ENCODE data around the gene NTM. TPM values are rescaled to one million over a fixed set of nuclear protein-coding genes. Genes with fewer than 3 reads are reported as not detected.
A peak's percentile ranks its signal among the peaks of the same experiment; 100 is the strongest.

Gene NTM
- polyA plus RNA-seq, 1 donor from 2014 or later = not detected

DNA sequence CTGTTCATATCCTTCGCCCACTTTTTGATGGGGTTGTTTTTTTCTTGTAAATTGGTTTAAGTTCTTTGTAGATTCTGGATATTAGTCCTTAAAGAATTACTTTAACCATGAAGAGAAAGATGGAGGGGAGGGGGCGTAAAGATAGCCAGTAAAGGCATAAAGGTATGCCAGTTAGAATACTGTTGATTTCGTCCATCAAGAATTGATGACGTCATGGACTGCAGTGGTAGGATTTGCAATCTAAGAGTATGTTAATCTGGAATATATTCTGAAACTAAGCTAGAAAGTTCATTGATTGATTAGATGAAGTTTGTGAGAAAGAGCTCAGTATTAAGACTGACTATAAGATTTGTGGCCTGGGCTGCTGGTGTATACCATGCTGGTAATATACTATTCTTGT, 856.1 kb downstream of the NTM start:
- Mint-ChIP-seq H3K4me1 (no peaks in the 10 kb centered on the region), H3K4me3 (no peak overlapping the region), H3K27ac (no peak overlapping the region), H3K36me3 (no peaks in the 10 kb centered on the region), H3K27me3 (no peaks in the 10 kb centered on the region), H3K9me3 (peaks cover 6 to 9% (median 8%) of the 10 kb centered on the region in 3 donors)

GRCh38 chr11:132228746-132229325, 858.4 kb downstream of the NTM start:
- Mint-ChIP-seq H3K27me3 (no peaks in the 10 kb centered on the region), H3K4me3 (no peak overlapping the region), H3K4me1 (no peaks in the 10 kb centered on the region), H3K9me3 (peaks cover under 1 to 14% (median 4%) of the 10 kb centered on the region in 3 donors), H3K36me3 (no peaks in the 10 kb centered on the region), H3K27ac (no peak overlapping the region)

DNA sequence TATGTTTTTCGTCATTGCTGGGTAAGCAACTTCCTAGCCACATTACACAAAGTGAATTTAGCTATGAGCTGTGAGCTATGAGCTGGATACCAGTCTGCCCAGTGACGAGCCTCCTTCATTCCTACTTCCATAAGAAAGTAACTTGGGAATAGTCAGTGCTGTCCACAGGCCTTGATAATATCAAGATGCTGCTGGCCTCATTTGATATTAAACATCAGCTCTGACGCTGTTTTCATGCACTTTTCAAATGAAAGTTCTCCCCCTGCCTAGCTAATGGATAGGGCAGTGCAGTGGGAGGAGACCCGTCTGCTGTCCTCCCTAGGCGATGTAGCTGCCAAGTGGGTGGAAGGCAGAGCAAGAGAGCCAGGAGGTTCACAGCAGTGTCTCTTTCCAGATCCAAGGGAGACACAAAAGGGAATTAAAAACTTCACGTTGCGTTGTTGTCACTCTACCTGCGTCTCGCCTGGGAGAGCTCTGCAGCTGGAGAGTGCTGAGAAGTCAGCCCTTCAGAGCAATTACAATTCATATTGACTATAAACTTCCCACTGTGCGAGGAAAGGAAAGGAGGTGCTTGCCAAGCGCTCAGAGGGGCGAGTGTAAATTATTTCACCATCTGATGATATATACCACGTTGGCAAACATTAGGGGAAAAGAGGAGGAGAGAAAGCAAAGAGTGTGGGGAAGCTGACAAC, 861.4 kb downstream of the NTM start:
- no peaks in the 10 kb centered on the region for H3K4me1 Mint-ChIP-seq
- no peaks in the 10 kb centered on the region for H3K36me3 Mint-ChIP-seq
- no peak overlapping the region for H3K27ac Mint-ChIP-seq
- H3K9me3 Mint-ChIP-seq = peaks cover 0 to 20% (median 5%) of the 10 kb centered on the region in 3 donors
- no peaks in the 10 kb centered on the region for H3K27me3 Mint-ChIP-seq
- no peak overlapping the region for H3K4me3 Mint-ChIP-seq

DNA sequence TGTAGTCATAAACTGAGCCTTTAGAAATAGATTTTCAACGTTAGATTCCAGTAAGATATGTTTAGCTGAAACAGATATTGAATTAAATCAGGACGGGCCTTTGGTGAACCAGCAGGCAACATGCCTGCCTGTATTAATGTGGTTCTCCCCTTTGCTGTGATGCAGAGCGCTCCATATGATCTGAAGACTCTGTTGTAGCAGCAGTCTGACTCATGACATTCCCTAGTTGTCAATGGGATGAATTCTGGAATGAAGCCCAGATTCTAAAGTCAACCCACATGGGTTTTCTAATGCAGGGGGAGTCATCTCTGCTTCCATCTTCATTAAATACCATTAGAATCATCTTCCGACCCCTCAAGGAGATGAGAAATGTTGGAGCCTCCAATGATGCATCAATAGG, 864.5 kb downstream of the NTM start:
- Mint-ChIP-seq H3K9me3 (peaks cover 0 to 13% (median 2%) of the 10 kb centered on the region in 3 donors), H3K4me3 (no peak overlapping the region), H3K36me3 (peaks cover 2% of the 10 kb centered on the region), H3K4me1 (no peaks in the 10 kb centered on the region), H3K27ac (no peak overlapping the region), H3K27me3 (no peaks in the 10 kb centered on the region)

DNA sequence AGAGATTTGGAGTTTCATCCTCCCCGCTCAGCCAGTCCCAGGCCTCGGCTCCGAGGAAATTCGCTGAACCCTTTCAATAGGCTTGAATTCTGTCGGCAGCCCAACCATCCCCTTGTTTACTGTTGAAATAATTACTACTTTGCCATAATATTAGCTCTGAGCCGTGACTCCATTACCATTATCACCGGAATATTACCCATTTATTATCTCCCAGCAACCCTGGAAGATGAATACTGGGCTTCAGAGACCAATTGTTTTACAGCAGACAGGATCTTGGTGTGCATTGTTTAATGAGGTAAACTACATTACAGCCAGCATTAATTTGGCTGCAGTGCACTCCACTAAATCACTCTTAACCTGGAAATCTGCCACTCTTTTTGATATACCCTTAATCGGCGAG, 867.4 kb downstream of the NTM start:
- Mint-ChIP-seq H3K36me3 (peaks cover 2% of the 10 kb centered on the region), H3K4me1 (no peaks in the 10 kb centered on the region), H3K9me3 (peaks cover 0 to 9% (median 3%) of the 10 kb centered on the region in 3 donors), H3K4me3 (no peak overlapping the region), H3K27ac (no peak overlapping the region), H3K27me3 (no peaks in the 10 kb centered on the region)

- H3K27ac Mint-ChIP-seq = no peak overlapping the region
- H3K36me3 Mint-ChIP-seq = peaks cover 2% of the 10 kb centered on the region
- H3K27me3 Mint-ChIP-seq = no peaks in the 10 kb centered on the region
- no peak overlapping the region for H3K4me3 Mint-ChIP-seq
- H3K4me1 Mint-ChIP-seq = no peaks in the 10 kb centered on the region
- H3K9me3 Mint-ChIP-seq = peaks cover 0 to 9% (median 3%) of the 10 kb centered on the region in 3 donors
Observed at GRCh38 chr11:132238331-132238866, 868.0 kb downstream of the NTM start.

GRCh38 chr11:132240374-132240773, 870.0 kb downstream of the NTM start:
- H3K27me3 Mint-ChIP-seq = no peaks in the 10 kb centered on the region
- no peak overlapping the region for H3K27ac Mint-ChIP-seq
- no peak overlapping the region for H3K4me3 Mint-ChIP-seq

DNA sequence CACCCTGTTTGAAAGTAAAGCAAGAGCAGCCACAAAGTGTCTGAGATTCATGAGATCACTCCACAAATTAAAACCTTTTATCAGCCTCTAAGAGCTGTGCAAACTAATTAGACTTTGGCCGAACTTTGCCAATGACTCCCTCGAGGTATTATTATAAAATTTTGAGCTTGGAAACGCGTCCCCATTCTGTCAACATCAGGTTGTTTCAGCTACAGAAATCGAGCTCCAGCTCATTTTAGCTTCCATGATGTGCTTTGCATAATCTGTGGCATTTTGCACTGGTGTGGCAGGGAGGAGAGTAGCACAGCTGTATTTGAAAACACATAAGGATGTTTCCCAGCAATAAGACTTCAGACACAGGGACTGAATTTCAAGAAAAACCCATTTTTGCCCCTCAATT, 872.2 kb downstream of the NTM start:
- Mint-ChIP-seq H3K4me3 (no peak overlapping the region), H3K27ac (no peak overlapping the region), H3K36me3 (no peaks in the 10 kb centered on the region), H3K27me3 (no peaks in the 10 kb centered on the region), H3K4me1 (no peaks in the 10 kb centered on the region), H3K9me3 (peaks cover 0 to 5% (median 3%) of the 10 kb centered on the region in 3 donors)

More at GRCh38 chr11:132240374-132240773, 870.0 kb downstream of the NTM start:
- Mint-ChIP-seq H3K36me3 (peaks cover 2% of the 10 kb centered on the region), H3K4me1 (no peaks in the 10 kb centered on the region), H3K9me3 (peaks cover 0 to 5% (median 3%) of the 10 kb centered on the region in 3 donors)

- Mint-ChIP-seq H3K4me3 (no peak overlapping the region), H3K4me1 (no peaks in the 10 kb centered on the region), H3K27me3 (no peaks in the 10 kb centered on the region), H3K36me3 (no peaks in the 10 kb centered on the region), H3K9me3 (peaks cover 0 to 5% (median 3%) of the 10 kb centered on the region in 3 donors), H3K27ac (no peak overlapping the region)
Observed at GRCh38 chr11:132244846-132245245, 874.4 kb downstream of the NTM start.

- H3K27me3 Mint-ChIP-seq = no peaks in the 10 kb centered on the region
- H3K9me3 Mint-ChIP-seq = peaks cover 3 to 5% (median 4%) of the 10 kb centered on the region in 3 donors
- no peaks in the 10 kb centered on the region for H3K4me1 Mint-ChIP-seq
- H3K36me3 Mint-ChIP-seq = no peaks in the 10 kb centered on the region
- H3K27ac Mint-ChIP-seq = no peak overlapping the region
- H3K4me3 Mint-ChIP-seq = peak overlapping the region in 1 of 4 donors; percentile 52
Observed at GRCh38 chr11:132245403-132246385, 875.3 kb downstream of the NTM start.

GRCh38 chr11:132248580-132248979, 878.2 kb downstream of the NTM start:
- H3K27me3 Mint-ChIP-seq = no peaks in the 10 kb centered on the region
- H3K4me3 Mint-ChIP-seq = no peak overlapping the region
- H3K4me1 Mint-ChIP-seq = no peaks in the 10 kb centered on the region
- no peaks in the 10 kb centered on the region for H3K36me3 Mint-ChIP-seq
- no peak overlapping the region for H3K27ac Mint-ChIP-seq
- peaks cover 4 to 14% (median 5%) of the 10 kb centered on the region in 3 donors for H3K9me3 Mint-ChIP-seq

GRCh38 chr11:132249256-132249655, 878.8 kb downstream of the NTM start:
- H3K27ac Mint-ChIP-seq = no peak overlapping the region
- H3K27me3 Mint-ChIP-seq = no peaks in the 10 kb centered on the region
- no peaks in the 10 kb centered on the region for H3K4me1 Mint-ChIP-seq
- H3K36me3 Mint-ChIP-seq = no peaks in the 10 kb centered on the region
- H3K4me3 Mint-ChIP-seq = no peak overlapping the region
- peaks cover 4 to 14% (median 5%) of the 10 kb centered on the region in 3 donors for H3K9me3 Mint-ChIP-seq

DNA sequence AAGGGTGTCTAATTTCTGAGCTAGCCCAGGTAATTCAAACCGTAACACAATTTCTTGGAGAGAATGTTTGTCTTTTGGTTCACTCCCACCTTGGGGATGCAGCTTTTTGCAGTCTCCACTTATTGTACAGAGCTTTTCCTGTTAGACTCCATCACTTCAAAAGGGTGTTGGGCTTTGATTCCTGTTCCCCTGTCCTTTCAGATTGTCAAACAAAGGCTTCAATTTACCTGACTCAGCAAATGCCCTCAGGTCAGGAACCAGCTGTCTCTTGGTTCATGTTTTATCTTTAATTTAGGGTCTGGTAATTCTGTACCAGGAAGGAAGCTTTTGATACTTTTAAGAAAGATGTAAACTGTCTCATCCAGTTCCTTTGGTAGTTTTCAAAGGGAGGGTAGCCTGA, 880.6 kb downstream of the NTM start:
- Mint-ChIP-seq H3K36me3 (no peaks in the 10 kb centered on the region), H3K27me3 (no peaks in the 10 kb centered on the region), H3K4me1 (no peaks in the 10 kb centered on the region), H3K27ac (no peak overlapping the region), H3K4me3 (no peak overlapping the region), H3K9me3 (peaks cover 1 to 14% (median 2%) of the 10 kb centered on the region in 3 donors)

- peaks cover 1 to 14% (median 2%) of the 10 kb centered on the region in 3 donors for H3K9me3 Mint-ChIP-seq
- H3K4me3 Mint-ChIP-seq = no peak overlapping the region
- H3K27me3 Mint-ChIP-seq = no peaks in the 10 kb centered on the region
- H3K36me3 Mint-ChIP-seq = no peaks in the 10 kb centered on the region
- no peak overlapping the region for H3K27ac Mint-ChIP-seq
- no peaks in the 10 kb centered on the region for H3K4me1 Mint-ChIP-seq
Observed at GRCh38 chr11:132253469-132254264, 883.3 kb downstream of the NTM start.

All from IgD-negative memory B cell (primary cell).